ENCODE results near the gene ELMO3.
A peak's percentile ranks its signal among the peaks of the same experiment; 100 is the strongest.

The ELMO3 gene, protein sequence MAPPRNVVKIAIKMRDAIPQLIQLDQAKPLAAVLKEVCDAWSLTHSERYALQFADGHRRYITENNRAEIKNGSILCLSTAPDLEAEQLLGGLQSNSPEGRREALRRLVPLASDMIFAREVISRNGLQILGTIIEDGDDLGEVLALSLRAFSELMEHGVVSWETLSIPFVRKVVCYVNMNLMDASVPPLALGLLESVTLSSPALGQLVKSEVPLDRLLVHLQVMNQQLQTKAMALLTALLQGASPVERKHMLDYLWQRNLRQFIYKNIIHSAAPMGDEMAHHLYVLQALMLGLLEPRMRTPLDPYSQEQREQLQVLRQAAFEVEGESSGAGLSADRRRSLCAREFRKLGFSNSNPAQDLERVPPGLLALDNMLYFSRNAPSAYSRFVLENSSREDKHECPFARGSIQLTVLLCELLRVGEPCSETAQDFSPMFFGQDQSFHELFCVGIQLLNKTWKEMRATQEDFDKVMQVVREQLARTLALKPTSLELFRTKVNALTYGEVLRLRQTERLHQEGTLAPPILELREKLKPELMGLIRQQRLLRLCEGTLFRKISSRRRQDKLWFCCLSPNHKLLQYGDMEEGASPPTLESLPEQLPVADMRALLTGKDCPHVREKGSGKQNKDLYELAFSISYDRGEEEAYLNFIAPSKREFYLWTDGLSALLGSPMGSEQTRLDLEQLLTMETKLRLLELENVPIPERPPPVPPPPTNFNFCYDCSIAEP

GRCh38 chr16:67199011-67199807 is at the start of gene ELMO3:
ELMO3 (plus strand) TSS chr16:67199131; CDS start chr16:67199327, 196 bp downstream.
- Mint-ChIP-seq H3K4me3 (peak within 1 kb of the TSS in 1 of 2 donors; percentile 14), H3K27ac (peak within 1 kb of the TSS; percentile 62), H3K4me1 (peaks cover 19 to 51% of the 10 kb centered on the region in 2 donors), H3K36me3 (peaks cover 48 to 69% of the 10 kb centered on the region in 2 donors), H3K9me3 (no peaks in the 10 kb centered on the region), H3K27me3 (no peaks in the 10 kb centered on the region)
- ATAC-seq (replicated peaks): peak in 1 of 2 donors; percentile 43
- no peak for DNase-seq

GRCh38 chr16:67149276-67150046 is 49.5 kb upstream of the ELMO3 start:
- no peak for ATAC-seq (replicated peaks)
- peaks cover 48 to 60% of the 10 kb centered on the region in 2 donors for H3K36me3 Mint-ChIP-seq
- peak overlapping the region; percentile 73 for H3K27ac Mint-ChIP-seq
- H3K9me3 Mint-ChIP-seq: no peaks in the 10 kb centered on the region
- DNase-seq: no peak
- peaks cover 30 to 35% of the 10 kb centered on the region in 2 donors for H3K27me3 Mint-ChIP-seq
- H3K4me3 Mint-ChIP-seq: peak overlapping the region; percentile 54 to 69
- H3K4me1 Mint-ChIP-seq: peaks cover 14 to 19% of the 10 kb centered on the region in 2 donors

GRCh38 chr16:67150047-67150832 is 48.7 kb upstream of the ELMO3 start:
- H3K9me3 Mint-ChIP-seq: no peaks in the 10 kb centered on the region
- H3K27me3 Mint-ChIP-seq: peaks cover 32 to 38% of the 10 kb centered on the region in 2 donors
- peak overlapping the region; percentile 77 to 78 for H3K4me3 Mint-ChIP-seq
- H3K27ac Mint-ChIP-seq: no peak overlapping the region
- ATAC-seq (replicated peaks) (peak; percentile 59 to 64), DNase-seq (no peak)
- peaks cover 16 to 22% of the 10 kb centered on the region in 2 donors for H3K4me1 Mint-ChIP-seq
- peaks cover 42 to 54% of the 10 kb centered on the region in 2 donors for H3K36me3 Mint-ChIP-seq

DNA sequence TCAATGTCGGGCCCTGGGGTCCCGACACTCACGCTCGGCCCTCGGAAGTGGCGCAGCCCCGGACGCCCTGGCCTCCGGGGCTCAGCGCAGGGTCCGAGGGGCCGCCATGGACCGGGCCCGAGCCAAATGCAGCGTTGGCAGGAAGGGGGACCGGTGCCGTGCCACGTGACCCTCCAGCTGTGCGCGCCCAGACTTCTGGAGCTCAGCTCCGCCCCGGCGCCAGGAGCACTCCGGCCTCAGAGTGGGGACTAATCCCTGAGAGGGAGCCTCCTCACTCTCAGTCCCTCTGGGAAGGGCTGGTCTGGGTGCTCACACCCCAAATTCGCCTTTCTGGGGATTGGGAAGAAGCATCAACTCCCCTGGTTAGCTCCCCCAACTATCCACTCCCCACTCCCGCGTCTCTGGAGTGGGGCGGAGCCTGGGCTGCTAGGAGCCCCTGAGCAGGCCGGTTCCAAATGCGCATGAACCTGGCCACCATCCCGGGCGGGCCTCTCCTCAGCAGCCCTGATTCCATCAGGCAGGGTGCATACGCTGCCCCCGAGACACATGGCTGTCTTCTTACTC is 48.0 kb upstream of the ELMO3 start, which contains the start of gene B3GNT9:
TSS of gene B3GNT9 (minus strand) at position 166 of the 564 bp plus-strand sequence. CDS start 513 bp downstream, outside the sequence.
- DNase-seq (no peak), ATAC-seq (replicated peaks) (peak; percentile 41 to 44)
- Mint-ChIP-seq H3K4me3 (peak within 1 kb of the TSS; percentile 77 to 78), H3K27me3 (peaks cover 33 to 41% of the 10 kb centered on the region in 2 donors), H3K4me1 (peaks cover 19 to 29% of the 10 kb centered on the region in 2 donors), H3K9me3 (no peaks in the 10 kb centered on the region), H3K36me3 (peaks cover 37 to 51% of the 10 kb centered on the region in 2 donors), H3K27ac (peak within 1 kb of the TSS; percentile 62)

DNA sequence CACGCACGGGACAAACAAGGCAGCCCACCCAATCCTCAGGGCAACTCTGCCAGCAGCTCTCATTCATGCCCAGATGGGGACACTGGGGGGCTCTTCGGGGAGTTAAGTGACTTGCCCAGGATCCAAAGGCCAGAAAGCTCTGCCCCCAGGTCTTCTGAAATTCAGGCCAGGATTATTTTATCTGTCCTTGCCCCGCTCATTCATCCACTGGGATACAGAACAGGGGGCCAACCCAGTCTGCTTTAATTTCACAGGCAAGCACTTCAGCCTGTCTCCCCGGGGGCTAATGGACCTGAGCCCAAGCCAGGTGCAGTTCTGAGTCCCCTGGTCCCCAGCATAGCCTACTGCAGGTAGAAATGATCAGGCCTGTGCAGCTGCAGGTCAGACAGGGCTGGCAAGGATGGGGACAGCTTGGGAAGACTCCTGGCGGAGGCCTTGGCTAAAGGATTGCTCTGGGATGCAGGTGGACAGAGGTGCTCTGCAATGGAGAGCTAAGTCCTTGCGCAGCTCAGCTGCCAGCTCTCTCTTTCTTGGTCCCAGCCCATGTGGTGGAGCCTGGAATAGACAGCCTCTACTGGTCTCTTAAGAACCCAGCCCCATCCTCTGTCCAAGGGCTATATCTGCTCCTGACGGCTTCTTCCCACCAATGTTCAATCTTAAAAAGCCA is 47.4 kb upstream of the ELMO3 start:
- Mint-ChIP-seq H3K9me3 (no peaks in the 10 kb centered on the region), H3K27ac (peak overlapping the region; percentile 62)

GRCh38 chr16:67154578-67155294 is 44.2 kb upstream of the ELMO3 start:
- Mint-ChIP-seq H3K36me3 (peaks cover 10 to 19% of the 10 kb centered on the region in 2 donors), H3K4me3 (peak overlapping the region; percentile 81 to 83), H3K9me3 (no peaks in the 10 kb centered on the region), H3K4me1 (peaks cover 40 to 61% of the 10 kb centered on the region in 2 donors), H3K27me3 (peaks cover 15 to 28% of the 10 kb centered on the region in 2 donors), H3K27ac (no peak overlapping the region)
- no peak for DNase-seq
- ATAC-seq (replicated peaks): no peak

More for the DNA sequence above, 47.4 kb upstream of the ELMO3 start:
- Mint-ChIP-seq H3K4me3 (peak overlapping the region; percentile 77 to 78), H3K27me3 (peaks cover 33 to 41% of the 10 kb centered on the region in 2 donors), H3K4me1 (peaks cover 24 to 35% of the 10 kb centered on the region in 2 donors), H3K36me3 (peaks cover 34 to 47% of the 10 kb centered on the region in 2 donors)
- no peak for DNase-seq
- no peak for ATAC-seq (replicated peaks)

DNA sequence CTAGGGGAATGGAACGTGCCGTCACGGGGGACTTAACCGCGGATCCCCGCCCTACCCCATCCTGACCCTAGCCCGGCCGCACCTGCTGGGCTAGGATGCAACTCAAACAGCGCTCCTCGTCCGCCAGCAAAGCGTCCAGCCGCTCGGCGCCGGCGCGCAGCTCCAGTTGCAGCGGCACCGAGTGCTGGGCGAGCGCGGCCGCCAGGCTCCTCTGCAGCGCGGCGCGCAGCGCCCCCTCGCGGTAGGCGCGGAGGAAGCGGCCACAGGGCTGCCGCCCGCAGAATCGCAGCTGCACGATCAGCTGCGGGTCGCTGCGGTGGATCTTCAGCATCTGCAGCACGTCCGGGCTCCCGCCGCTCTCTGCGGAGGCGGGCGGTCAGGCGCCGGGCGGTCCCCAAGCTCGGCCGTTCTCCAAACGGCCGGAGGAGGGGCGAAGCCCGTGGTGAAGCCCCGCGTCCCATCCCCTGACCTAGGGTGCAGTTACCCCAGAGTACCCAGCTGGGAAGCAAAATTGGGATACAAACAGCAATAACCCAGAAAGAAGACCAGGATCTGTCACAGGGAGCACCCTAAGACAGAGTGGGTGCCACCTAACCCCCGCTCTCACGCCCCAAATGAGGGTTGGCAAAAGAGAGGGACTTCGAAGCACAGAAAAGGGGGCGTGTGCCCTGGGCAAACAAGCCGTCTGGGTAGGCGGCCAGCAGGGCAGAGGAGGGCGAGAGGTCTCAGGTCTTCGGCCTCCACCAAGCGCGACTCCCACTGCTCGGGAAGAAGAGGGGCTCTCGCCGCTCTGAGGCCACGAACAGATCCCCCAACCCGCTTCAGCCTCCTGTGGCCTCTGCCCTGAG is 43.4 kb upstream of the ELMO3 start:
- DNase-seq (peak; percentile 67), ATAC-seq (replicated peaks) (peak; percentile 44 to 59)
- peaks cover 15 to 28% of the 10 kb centered on the region in 2 donors for H3K27me3 Mint-ChIP-seq
- no peak overlapping the region for H3K27ac Mint-ChIP-seq
- H3K4me1 Mint-ChIP-seq: peaks cover 40 to 67% of the 10 kb centered on the region in 2 donors
- no peaks in the 10 kb centered on the region for H3K9me3 Mint-ChIP-seq
- H3K36me3 Mint-ChIP-seq: peaks cover 10 to 19% of the 10 kb centered on the region in 2 donors
- H3K4me3 Mint-ChIP-seq: peak overlapping the region; percentile 81 to 83

DNA sequence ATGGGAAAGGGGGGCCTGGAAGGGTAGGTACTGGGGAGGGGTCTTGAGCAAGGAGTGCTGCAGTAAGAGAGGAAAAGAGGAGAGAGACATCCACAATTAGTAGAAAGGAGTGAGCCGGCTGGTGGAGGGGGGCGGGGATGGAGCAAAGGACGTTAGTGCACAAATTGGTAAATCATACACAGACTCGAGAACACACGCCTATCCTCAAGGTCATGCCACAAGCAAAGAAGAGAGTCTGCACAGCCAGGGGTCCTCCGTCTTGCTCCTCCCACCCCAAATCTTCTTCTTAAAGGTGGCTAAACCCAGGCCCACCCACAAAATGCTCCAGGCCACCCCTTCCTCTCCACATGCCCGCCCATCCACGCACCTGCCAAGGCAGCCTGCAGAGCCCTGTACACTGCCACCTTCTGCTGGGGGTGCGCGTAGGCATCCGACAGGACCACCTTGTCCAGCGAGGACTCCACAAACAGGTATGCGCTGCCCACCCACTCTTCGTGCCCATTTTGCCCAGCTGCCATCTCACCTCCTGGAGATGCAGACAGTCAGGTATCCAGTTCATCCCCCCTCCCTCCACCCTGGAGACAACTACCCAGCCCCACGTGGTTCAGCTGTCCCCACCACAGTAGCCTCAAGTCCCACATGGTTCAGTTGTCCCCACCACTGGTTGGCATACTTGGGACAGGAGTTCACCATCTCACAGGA is 42.6 kb upstream of the ELMO3 start:
- Mint-ChIP-seq H3K9me3 (peaks cover 0 to 1% of the 10 kb centered on the region in 2 donors), H3K4me3 (no peak overlapping the region), H3K4me1 (peaks cover 40 to 70% of the 10 kb centered on the region in 2 donors)

GRCh38 chr16:67157106-67157748 is 41.7 kb upstream of the ELMO3 start:
- Mint-ChIP-seq H3K4me3 (no peak overlapping the region), H3K9me3 (peaks cover 0 to 1% of the 10 kb centered on the region in 2 donors), H3K27me3 (peaks cover 14 to 28% of the 10 kb centered on the region in 2 donors), H3K27ac (no peak overlapping the region), H3K4me1 (peaks cover 42 to 76% of the 10 kb centered on the region in 2 donors), H3K36me3 (peaks cover 14 to 16% of the 10 kb centered on the region in 2 donors)
- ATAC-seq (replicated peaks) (no peak), DNase-seq (no peak)

More for the DNA sequence above, 42.6 kb upstream of the ELMO3 start:
- no peak for DNase-seq
- no peak for ATAC-seq (replicated peaks)
- Mint-ChIP-seq H3K36me3 (peaks cover 11 to 16% of the 10 kb centered on the region in 2 donors), H3K27ac (no peak overlapping the region), H3K27me3 (peaks cover 11 to 28% of the 10 kb centered on the region in 2 donors)
